PFSK-1 (cell line): ENCODE measurements around the gene ACVRL1.

ENCODE experiments used
- FOXP2 ChIP-seq: optimal IDR thresholded peaks from 2 replicates; pipeline ENCODE3; 2011; ENCODE audit warnings: borderline replicate concordance, control low read depth, inconsistent platforms; ENCODE audit not compliant: insufficient read depth; ENCODE audit errors: extremely low read length, extremely low read depth
- POLR2AphosphoS5 ChIP-seq: IDR thresholded peaks from 2 replicates; pipeline ENCODE4 v1.6.1; 2012; ENCODE audit warnings: low read depth, mild to moderate bottlenecking, control low read depth, low read length, moderate library complexity
- REST ChIP-seq, 2 experiments: IDR thresholded peaks; 2 replicates each; pipeline versions ENCODE4 v1.6.1 to v1.8.0; 2011 to 2012; ENCODE audit warnings: low read depth in 2 of 2, low read length in 2 of 2, control low read depth in 1 of 2, inconsistent platforms in 1 of 2, mild to moderate bottlenecking in 1 of 2, moderate library complexity in 1 of 2; ENCODE audit not compliant: insufficient read depth in 1 of 2
- SIN3A ChIP-seq: IDR thresholded peaks from 2 replicates; pipeline ENCODE4 v1.6.1; 2012; ENCODE audit warnings: mild to moderate bottlenecking, low read length, moderate library complexity, borderline replicate concordance; ENCODE audit not compliant: insufficient read depth
- TAF1 ChIP-seq: IDR thresholded peaks from 2 replicates; pipeline ENCODE4 v1.6.1; 2012; ENCODE audit warnings: low read length, control low read depth, borderline replicate concordance; ENCODE audit not compliant: insufficient read depth

DNA sequence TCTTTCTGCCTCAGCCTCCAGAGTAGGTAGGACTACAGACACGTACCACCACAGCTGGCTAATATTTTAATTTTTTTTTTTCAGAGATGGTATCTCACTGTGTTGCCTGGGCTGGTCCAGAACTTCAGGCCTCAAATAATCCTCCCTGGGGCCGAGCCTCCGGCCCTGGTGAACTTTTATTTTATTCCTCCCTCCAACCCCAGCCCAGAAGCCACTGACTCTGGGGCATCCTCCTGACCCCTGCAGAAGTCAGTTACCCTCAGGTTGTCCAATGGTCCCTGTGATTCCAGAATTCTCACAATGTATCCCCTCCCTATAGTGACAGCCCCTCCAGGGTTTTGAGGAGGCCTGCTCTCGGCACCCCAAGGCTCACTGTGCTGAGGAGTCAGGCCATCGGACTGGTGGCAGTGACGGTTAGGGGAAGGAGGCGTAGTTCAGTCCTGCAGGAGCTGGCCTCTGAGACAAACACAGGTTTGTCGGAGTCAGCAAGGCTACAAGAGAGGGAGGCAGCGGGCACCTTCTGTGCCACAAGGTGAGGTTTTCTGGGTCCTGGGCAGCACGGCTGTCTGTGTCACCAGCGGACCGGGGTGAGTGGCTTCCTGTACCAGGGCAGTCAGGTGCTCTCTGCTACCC lies 39.4 kb upstream of the ACVRL1 start:
- TF ChIP-seq REST (IDR thresholded peaks at IDR 0.05; ENCODE audit: insufficient read depth in 1 of 2, low read depth in 2 of 2, low read length in 2 of 2) (no peak), POLR2AphosphoS5 (no peak), FOXP2 (no peak), TAF1 (no peak), SIN3A (no peak)
